Fibroblast of pulmonary artery (primary cell): Measurements from ENCODE around the gene DRC1.

Experiments used
- DNase-seq: peaks from one replicate; pipeline ENCODE4 v3.0.0-alpha.2; 2010; ENCODE audit warnings: low read depth
- H3K4me3 ChIP-seq: replicated peaks from 2 replicates; pipeline ENCODE4 v1.5.1; 2011; ENCODE audit warnings: low read depth, mild to moderate bottlenecking, control low read depth, low read length, moderate library complexity
- CTCF ChIP-seq: IDR thresholded peaks from 2 replicates; pipeline ENCODE4 v1.5.1; 2011; ENCODE audit warnings: mild to moderate bottlenecking, control low read depth, low read length, inconsistent platforms; ENCODE audit errors: missing control alignments

Gene DRC1

GRCh38 chr2:26451700-26452099, 50.0 kb downstream of the DRC1 start:
- no peak overlapping the region for H3K4me3 ChIP-seq

GRCh38 chr2:26453421-26454329, 52.0 kb downstream of the DRC1 start:
- H3K4me3 ChIP-seq, result no peak overlapping the region
- no peak for TF ChIP-seq CTCF
- DNase-seq, result no peak

More at GRCh38 chr2:26451700-26452099, 50.0 kb downstream of the DRC1 start:
- no peak for TF ChIP-seq CTCF
- no peak for DNase-seq

- TF ChIP-seq CTCF, result no peak
- DNase-seq, result no peak
- H3K4me3 ChIP-seq, result no peak overlapping the region
Observed at GRCh38 chr2:26454561-26455001, 52.9 kb downstream of the DRC1 start.

- H3K4me3 ChIP-seq, result no peak overlapping the region
- DNase-seq, result no peak
- TF ChIP-seq CTCF, result no peak
Observed at GRCh38 chr2:26455037-26455669, 53.4 kb downstream of the DRC1 start.

GRCh38 chr2:26455670-26456439, 54.1 kb downstream of the DRC1 start:
- TF ChIP-seq CTCF, result no peak
- no peak for DNase-seq
- H3K4me3 ChIP-seq, result no peak overlapping the region

GRCh38 chr2:26456440-26457250, 54.9 kb downstream of the DRC1 start:
- no peak for DNase-seq
- H3K4me3 ChIP-seq, result no peak overlapping the region

More at GRCh38 chr2:26456440-26457250, 54.9 kb downstream of the DRC1 start:
- no peak for TF ChIP-seq CTCF
